ENCODE results near the gene CHN2. TPM values are rescaled to one million over a fixed set of nuclear protein-coding genes. Genes with fewer than 3 reads are reported as not detected.

CHN2 gene
- total RNA-seq (2014; rRNA removed; shearing (Covaris generic); ENCODE audit: low replicate concordance) = not detected in 2 replicates

DNA sequence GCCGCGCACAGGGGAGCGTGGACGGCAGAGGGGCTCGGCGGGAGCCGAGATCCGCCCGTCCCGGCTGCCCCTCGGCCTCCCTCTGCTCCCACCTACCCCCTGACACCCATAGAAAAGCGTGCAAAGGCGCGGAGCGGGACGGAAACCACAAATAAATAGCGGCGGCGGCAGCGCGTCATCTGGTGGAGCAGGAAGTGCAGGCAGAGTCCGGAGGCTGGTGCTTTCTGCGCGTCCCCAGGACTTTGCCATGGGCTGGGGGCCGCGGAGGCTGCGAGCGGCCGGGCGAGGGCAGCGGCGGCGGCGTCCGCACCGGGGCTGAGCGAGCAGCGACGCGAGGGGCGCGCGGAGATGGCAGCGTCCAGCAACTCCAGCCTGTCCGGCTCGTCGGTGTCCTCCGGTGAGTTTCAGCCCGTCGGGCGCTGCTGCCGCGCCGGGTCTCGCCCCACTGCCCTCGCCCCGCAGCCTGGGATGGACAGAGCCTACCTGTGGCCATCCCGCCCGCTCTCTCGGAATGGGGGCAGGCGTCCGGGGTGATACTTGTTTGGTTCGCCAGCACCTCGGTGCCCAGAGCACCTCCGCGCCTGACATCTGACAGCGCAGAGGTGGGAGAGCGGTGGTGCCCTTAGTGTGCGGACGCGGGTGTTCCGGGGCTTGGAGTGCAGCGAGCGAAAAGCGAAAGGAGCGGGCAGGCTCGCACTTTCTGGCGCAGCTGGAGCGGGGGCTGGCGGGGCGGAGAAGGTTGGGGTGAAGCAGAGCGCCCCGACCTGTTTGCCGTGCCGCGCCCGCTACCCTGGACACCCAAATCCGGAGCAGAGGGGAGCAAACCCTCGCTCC lies at the start of gene CHN2:
TSS of gene CHN2 (plus strand) at position 182 of the 834 bp plus-strand sequence.
- DNase-seq (ENCODE audit: low read depth) = peak; percentile 46
- in situ Hi-C loops (cut with HindIII; ENCODE audit: low pct_unique_long_range_greater_than_20kb, low sequenced_read_pairs) = no loop called here

DNA sequence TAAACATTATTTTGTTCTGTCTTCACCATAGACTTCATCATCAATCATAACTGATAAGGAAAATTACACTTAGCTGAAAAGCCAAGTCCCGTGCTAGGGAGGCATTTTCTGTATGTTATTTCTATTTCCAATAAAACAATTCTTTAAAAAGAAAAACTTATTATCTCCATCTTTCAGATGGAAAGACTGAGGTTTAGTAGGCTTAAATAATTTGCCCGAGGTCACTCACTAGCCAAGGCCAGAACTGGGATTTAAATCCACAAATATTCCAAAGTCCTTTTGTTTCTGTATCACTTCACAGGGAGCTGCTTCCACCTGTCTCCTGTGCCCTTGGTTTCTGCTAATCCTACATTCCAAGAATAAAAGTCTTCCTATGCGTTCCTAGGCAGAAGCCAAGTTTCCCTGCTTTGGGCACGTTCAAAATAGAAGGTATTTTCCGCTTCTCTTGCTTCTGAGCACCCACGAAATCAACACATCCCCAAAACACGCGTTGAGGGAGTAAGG lies 49.0 kb upstream of the CHN2 start:
- DNase-seq (ENCODE audit: low read depth) = no peak
- in situ Hi-C loops (cut with HindIII; ENCODE audit: low pct_unique_long_range_greater_than_20kb, low sequenced_read_pairs) = no loop called here

DNA sequence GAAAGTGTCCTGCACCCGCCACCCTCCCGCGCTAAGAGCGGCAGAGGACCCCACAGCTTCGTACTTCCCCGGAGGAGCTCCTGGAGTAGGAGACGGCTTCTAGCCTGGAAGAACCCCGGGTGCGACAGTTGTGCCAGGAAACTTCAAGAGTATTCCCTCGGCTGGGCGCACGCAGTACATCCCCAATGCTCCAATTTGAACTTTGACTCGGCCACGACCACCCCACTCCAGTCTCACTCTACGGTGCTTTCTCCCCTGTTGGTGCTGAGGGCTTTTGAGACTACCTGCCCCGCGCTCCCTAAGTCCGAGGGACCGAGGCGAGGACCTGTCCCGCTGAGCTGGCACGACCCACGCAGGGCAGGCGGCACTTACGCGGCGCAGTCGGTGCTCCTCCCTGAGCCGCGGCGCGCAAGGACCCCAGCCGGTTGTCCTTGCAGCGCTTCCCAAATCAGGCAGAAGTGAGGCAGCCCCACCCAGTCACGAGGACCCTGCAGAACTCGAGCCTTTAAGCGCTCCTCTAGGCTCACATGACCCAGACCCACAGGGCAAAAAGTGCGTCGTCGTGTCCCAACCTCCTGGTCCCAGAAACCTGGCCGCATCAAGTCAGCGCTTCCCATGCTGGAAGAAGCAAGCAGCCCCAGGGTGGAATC lies 48.4 kb upstream of the CHN2 start, which contains the start of gene CPVL:
TSS of gene CPVL (minus strand) at position 481 of the 650 bp plus-strand sequence. CDS start 25,476 bp downstream, outside the sequence.
- in situ Hi-C loops (cut with HindIII; ENCODE audit: low pct_unique_long_range_greater_than_20kb, low sequenced_read_pairs) = no loop called here
- DNase-seq (ENCODE audit: low read depth) = no peak

DNA sequence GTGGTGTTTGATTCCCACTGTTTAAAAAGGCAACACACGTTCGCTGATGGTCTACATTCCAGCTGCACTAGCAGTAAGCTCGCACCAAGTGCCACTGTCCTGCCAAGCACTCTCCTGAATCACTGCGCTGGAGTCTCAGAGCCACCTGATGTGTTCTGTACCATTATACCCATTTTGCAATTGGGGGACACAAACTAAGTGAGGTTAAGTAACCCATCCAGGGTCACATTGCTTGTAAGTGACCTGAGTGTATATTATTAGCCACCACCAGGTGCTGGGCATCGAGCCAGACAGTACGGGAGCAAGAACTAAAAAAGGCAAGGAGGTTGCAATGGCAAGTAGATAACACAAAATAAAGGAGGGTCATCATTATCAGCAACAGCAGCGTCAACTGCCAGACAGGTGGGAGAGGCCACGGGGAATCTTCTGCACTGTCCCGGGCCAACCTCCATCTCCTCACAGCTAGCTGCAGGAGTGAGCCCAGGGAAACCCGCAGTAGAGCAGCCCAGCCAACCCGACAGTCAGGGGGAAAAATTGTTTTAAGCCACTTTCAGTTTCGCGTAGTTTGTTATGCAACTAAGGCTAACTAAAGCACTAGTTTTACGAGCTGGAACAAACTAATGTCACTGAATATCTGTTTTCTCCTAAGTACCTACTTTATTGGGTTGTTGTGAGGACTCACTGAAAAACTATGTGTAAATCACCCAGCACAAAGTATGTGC lies 47.5 kb upstream of the CHN2 start:
- in situ Hi-C loops (cut with HindIII; ENCODE audit: low pct_unique_long_range_greater_than_20kb, low sequenced_read_pairs) = no loop called here
- no peak for DNase-seq (ENCODE audit: low read depth)

DNA sequence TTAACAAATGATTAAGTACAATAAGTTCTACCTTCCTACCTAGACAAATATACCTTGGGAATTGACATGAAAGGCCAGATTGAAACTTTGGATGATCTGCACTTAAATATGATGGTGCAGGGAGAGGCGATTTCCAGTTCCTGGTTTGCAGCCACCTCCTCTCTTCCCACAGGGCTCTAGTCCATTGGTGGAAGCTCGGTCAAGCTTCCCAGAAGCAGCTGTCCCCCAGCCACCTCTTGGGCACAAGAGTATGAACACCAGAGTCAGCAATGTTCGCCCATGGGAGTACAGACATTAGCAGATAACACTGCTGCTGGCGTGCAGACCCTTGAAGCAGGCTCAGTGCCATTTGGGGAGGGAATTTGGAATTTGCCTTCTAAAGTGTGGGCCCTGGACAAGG lies 46.8 kb upstream of the CHN2 start:
- no peak for DNase-seq (ENCODE audit: low read depth)
- in situ Hi-C loops (cut with HindIII; ENCODE audit: low pct_unique_long_range_greater_than_20kb, low sequenced_read_pairs) = no loop called here

DNA sequence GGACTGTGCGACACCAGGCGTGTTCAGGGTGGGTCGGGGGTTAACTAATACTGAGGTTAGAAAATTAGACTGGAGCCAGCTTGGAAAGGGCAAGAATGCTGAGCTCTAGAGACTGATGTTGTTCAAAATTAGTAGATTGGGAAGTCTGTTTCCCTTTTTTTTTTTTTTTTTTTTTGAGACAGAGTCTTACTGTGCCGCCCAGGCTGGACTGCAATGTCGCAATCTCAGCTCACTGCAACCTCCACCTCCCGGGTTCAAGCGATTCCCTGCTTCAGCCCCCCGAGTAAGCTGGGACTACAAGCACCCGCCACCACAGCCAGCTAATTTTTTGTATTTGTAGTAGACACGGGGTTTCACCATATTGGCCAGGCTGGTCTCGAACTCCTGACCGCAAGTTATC lies 45.5 kb upstream of the CHN2 start:
- no peak for DNase-seq (ENCODE audit: low read depth)
- in situ Hi-C loops (cut with HindIII; ENCODE audit: low pct_unique_long_range_greater_than_20kb, low sequenced_read_pairs) = no loop called here

DNA sequence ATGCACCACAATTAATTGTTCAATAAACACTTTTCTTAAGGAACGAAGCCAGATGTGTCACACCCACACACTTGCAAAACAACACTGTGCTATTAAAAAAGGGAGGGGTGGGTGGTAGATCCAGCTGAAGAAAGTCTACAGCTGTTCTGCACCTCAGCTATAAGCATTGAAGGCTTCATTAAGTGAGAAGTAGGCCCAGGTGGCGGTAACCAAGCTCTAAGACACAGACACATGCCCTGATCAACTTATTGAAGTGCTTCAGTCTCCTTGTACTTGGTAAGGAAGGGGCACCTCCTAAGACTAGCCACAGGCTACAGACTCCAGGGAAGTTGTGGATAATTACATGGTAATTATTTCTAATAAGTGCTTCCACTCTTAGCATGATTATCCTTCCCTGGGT lies 43.7 kb upstream of the CHN2 start:
- in situ Hi-C loops (cut with HindIII; ENCODE audit: low pct_unique_long_range_greater_than_20kb, low sequenced_read_pairs) = no loop called here
- DNase-seq (ENCODE audit: low read depth) = no peak

DNA sequence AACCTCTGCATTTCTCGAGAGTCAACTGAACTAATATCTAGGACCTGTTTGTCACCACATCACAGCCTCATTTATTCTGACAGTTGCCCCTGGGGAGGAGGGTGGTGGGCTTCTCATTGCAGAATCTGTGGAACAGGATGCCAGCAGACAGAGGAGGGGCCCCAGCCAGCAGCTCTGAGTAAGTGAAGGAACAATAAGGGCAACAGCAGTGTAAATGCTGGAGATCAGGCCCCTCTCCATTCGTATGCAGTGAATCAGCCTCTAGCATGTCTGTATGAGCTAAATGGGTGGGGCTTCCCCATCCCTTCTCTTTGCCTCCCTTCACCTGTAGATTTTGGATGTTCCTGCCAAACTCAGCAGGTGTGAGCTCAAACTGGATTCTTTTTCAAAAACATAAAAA lies 40.5 kb upstream of the CHN2 start:
- in situ Hi-C loops (cut with HindIII; ENCODE audit: low pct_unique_long_range_greater_than_20kb, low sequenced_read_pairs) = no loop called here
- no peak for DNase-seq (ENCODE audit: low read depth)

DNA sequence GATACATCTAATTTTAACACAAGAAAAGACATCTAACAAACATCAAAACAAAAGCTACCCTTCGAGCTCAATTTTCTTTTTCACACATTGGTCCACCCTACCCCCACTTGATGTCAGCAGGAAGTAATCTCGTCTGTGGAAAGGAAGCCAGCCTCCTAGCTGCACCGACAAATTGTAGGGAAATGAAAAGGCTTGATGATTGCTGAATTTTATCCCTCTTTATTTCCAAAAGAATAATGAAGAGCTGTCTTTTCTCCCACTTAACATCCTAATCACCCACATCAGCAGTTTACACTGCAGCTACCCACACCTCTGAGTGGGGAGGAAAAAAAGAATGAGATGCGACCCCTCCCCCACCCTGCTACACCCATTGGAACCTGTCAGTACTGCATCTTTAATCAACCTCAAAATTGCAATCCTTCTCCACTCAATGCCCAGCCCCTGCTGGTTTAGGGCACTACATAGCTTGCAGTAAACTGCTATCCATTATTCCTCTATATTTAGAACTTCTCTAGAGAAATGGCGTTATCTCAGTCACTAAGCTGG lies 37.6 kb upstream of the CHN2 start:
- no peak for DNase-seq (ENCODE audit: low read depth)
- in situ Hi-C loops (cut with HindIII; ENCODE audit: low pct_unique_long_range_greater_than_20kb, low sequenced_read_pairs) = no loop called here

DNA sequence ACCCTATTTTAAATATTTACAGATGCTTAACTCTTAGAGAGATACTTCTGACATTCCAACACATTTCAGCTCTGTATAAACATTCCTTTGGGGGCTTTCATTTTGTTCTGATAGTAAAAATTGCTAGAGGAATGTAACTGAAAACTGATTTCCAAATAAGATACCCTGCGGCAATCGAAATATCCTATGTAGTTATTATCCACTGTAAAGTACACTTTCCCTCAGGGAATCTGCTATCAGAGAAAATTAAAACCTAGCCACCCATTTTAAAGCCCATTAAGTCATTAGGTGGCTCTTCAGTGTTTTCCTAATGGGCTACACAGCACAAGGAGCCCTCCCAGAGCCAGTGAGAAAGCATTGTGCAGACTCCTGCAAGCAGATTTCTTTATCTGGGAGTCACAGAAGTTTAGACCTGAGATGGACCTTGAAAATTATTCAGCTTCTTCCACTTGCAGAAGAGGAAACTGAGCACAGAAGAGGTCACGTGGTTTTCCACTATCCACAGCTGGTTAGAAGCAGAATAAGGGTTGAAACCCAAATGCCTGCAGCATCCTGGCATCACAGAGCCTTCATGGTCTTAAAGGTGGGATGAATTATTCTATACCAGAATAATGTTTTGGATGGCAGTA lies 35.7 kb upstream of the CHN2 start:
- DNase-seq (ENCODE audit: low read depth) = no peak
- in situ Hi-C loops (cut with HindIII; ENCODE audit: low pct_unique_long_range_greater_than_20kb, low sequenced_read_pairs) = no loop called here

DNA sequence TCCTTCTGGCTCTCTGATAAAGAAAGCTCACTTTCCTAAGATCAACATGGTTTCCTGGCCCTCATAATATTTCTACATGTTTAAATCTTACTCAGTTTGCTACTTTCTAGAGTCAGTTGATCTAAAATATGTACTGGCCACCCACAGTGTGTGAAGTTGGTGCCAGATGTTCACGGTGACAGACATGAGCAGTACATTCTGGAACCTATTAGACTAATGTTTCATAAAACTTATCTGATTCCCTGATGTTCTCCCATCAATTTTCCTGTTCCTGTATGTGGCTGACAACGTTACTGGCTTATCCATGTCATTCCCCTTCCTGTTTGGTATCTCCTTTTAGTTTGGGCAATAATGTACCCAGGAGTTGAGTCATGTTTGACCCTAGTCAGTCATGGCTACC lies 34.5 kb upstream of the CHN2 start:
- DNase-seq (ENCODE audit: low read depth) = no peak

DNA sequence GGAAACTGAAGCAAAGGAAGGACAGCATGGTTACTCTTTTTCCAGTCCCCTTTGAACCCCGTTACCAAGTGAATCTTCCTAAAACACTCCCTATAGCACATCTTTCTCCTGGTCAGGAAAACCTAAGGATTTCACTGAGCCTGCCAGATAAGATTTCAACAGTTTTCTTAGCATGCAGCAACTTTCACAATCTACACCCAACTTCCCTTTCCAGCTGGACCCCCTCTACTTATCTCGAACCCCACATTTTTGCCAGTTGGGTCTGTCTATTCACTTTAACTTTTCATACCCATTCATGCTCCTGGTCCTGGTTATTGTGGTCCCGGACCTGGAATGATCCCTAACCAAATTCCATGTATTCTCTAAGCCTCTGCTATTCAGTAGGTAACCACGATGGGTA lies 33.3 kb upstream of the CHN2 start:
- DNase-seq (ENCODE audit: low read depth) = no peak
- in situ Hi-C loops (cut with HindIII; ENCODE audit: low pct_unique_long_range_greater_than_20kb, low sequenced_read_pairs) = no loop called here

More for the DNA sequence above, 34.5 kb upstream of the CHN2 start:
- in situ Hi-C loops (cut with HindIII; ENCODE audit: low pct_unique_long_range_greater_than_20kb, low sequenced_read_pairs) = no loop called here

DNA sequence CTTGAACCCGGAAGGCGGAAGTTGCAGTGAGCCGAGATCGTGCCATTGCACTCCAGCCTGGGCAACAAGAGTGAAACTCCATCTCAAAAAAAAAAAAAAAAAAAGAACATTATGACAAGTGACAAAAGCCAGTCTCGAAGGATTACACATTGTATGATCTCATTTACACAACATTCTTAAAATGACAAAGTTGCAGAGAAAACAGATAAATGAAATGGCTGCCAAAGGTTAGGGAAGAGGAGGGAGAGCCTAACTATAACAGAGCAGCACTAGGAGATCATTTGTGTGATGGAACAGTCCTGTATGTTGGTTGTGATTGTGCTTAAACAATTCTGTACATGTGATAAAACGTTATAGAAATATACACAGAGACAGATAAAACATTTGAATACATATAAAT lies 32.0 kb upstream of the CHN2 start:
- DNase-seq (ENCODE audit: low read depth) = no peak
- in situ Hi-C loops (cut with HindIII; ENCODE audit: low pct_unique_long_range_greater_than_20kb, low sequenced_read_pairs) = no loop called here

DNA sequence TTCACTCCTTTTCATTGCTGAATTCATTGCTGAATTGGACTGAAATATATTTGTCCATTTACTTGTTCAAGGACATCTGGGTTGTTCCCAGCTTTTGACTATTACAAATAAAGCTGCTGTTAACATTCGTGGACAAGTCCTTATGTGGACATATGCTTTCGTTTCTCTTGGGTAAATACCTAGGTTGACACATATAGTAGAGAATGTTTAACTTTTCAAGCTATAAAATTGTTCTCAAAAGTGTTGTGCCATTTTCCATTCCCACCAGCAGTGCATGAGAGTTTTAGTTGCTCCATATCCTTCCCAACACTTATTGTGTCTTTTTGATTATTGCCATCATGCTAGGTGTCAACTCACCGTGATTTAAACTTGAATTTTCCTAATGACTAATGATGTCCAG lies 30.7 kb upstream of the CHN2 start:
- in situ Hi-C loops (cut with HindIII; ENCODE audit: low pct_unique_long_range_greater_than_20kb, low sequenced_read_pairs) = no loop called here
- no peak for DNase-seq (ENCODE audit: low read depth)

DNA sequence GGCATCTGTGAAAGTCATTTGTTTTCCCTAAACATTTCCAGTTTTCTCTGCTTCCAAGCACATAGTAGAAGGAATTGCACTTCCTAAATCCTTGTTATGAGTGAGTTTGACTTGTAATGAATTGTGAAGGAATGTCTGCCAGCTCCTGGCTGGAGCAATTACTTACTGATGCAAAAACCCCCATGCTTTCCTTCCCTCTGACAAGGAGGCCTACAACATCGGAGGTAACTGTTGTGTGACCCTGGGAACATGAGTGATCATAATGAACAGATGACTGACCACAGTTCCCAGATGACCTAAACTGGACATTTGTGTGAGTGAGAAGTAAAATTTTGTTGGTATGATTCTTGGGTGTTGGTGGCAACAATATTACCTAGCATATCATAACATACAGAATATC lies 26.9 kb upstream of the CHN2 start:
- no peak for DNase-seq (ENCODE audit: low read depth)
- in situ Hi-C loops (cut with HindIII; ENCODE audit: low pct_unique_long_range_greater_than_20kb, low sequenced_read_pairs) = no loop called here

DNA sequence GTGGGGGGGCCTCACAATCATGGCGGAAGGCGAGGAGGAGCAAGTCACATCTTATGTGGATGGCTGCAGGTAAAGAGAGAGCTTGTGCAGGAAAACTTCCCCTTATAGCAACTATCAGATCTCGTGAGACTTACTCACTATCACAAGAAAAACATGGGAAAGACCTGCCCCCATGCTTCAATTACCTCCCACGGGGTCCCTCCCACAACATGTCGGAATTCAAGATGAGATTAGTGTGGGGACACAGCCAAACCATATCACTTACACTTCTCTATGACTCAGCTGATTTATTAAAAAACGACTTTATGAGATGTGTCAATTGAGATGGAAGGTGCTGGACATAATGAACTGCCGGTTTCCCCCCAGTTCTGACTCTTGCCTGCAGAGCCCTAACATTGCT lies 23.8 kb upstream of the CHN2 start:
- in situ Hi-C loops (cut with HindIII; ENCODE audit: low pct_unique_long_range_greater_than_20kb, low sequenced_read_pairs) = no loop called here
- DNase-seq (ENCODE audit: low read depth) = no peak

DNA sequence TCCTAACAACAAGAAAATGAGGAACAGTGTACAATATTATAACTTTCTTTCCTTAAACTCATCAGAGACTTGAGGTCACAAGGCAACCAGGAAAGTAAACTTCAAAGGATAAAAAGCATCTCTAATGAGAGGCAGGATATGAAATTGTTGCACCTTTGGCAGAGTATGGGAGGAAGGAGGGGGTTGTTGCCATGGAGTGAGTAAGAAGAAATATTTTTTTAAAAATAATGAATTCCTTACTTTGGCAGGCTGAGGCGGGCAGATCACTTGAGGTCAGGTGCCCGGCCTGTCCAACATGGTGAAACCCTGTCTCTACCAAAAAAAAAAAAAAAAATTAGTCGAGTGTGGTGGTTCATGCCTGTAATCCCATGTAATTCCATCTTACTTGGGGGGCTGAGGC lies 21.1 kb upstream of the CHN2 start:
- in situ Hi-C loops (cut with HindIII; ENCODE audit: low pct_unique_long_range_greater_than_20kb, low sequenced_read_pairs) = no loop called here
- DNase-seq (ENCODE audit: low read depth) = no peak

DNA sequence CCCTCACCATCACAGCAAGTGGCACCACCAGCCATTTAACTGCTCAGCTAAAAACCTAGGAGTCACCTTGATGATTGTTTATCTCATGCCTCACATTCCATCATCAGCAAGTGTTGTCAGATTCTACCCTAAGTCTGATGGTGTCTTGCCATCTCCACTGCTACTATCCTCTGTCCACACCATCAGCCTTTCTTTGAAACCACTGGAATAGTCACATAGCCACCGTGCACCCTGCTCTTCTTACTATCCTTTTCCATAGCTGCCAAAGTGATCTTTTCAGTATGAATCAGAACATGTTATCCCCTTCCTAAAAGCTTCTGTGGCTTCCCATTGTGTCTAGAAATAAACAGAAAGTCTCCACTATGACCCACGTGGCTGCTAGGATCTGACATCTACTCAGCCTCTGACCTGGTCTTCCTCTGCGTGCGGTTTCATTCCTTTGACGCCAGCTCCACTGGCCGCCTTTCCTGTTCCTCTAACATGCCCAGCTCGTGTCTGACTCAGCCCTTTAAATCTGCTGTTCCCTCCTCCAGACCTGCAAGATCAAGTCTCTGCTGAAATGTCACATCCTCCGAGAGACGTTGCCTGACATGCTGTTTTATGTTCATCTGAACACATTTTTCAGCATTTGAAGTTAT lies 16.5 kb upstream of the CHN2 start:
- no peak for DNase-seq (ENCODE audit: low read depth)
- in situ Hi-C loops (cut with HindIII; ENCODE audit: low pct_unique_long_range_greater_than_20kb, low sequenced_read_pairs) = no loop called here

Data from Caki2 (cell line).